Erythroblast (primary cell): Measurements from ENCODE around the gene AUTS2.
A peak's percentile ranks its signal among the peaks of the same experiment; 100 is the strongest.

ENCODE experiments used
- DNase-seq, 2 experiments: peaks; one replicate each; lab custom pipeline; 2025; lab: John Stamatoyannopoulos, UW
- GATA1 ChIP-seq: IDR thresholded peaks from 2 replicates; pipeline ENCODE4 v1.6.1; 2011; ENCODE audit warnings: low read depth, mild to moderate bottlenecking, control low read depth, low read length, moderate library complexity
- POLR2A ChIP-seq: IDR thresholded peaks from 2 replicates; pipeline ENCODE4 v1.6.1; 2011; ENCODE audit warnings: mild to moderate bottlenecking, low read length

AUTS2 gene

DNA sequence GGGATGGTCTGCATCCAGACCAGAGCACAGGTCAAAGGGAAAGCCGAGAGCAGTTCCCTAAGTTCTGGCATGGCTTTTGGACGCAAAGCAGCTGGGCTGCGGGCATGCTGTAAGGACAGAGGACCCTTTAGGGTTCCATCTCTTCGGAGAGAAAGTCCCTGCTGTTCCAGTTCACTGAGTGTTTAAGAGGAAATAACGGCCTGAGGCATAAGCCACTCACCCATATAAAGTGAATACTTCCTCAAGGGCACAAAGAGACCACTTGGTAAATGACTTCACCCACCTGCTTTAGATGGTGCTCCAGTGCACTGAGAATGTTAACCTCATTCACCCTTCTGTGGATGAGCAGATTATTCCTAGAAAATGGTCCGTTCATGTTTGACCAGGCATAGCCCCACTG lies 946.9 kb downstream of the AUTS2 start:
- TF ChIP-seq GATA1 (no peak), POLR2A (no peak)
- DNase-seq: no peak

- TF ChIP-seq GATA1: no peak
- no peak for TF ChIP-seq POLR2A
- no peak for DNase-seq
Measured at GRCh38 chr7:70552141-70552540, 953.9 kb downstream of the AUTS2 start.

DNA sequence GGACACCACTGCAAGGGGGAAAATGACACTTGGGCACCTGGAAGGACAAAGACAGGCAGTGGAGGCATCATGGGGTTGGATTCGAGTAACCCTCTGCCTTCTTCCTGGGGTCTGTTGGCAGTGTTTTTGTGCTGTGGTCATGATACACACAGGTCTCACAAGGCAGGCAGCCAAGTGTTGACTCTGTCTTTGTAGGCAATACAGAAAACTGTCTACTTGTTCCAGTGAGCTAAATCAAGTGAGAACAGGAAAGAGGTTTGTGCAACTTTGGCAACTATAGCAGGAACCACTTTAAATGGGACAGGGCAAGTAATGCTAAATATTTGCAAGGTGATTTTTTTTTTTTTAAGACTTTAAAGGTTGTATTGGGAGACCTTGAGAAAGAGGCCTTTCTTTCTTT lies 955.1 kb downstream of the AUTS2 start:
- no peak for DNase-seq

DNA sequence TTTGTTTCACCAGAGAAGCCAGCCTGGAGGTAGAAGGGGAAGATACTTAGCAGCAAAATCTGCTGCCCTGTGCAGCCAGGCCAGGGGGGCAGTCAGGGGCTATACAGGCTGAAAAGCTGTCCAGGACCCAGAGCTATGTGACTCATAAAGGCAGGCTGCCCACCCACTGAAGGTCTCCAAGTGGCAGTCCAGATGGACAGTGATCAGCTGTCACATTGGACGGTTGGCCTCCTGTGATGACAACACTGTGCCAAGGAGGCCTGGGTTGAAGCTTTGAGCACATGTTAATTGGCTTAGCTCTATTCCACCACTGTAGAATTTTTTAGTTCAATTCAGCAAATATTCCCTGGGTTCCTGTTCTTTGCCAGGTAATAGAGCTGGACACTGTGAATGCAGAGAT lies 956.4 kb downstream of the AUTS2 start:
- no peak for TF ChIP-seq POLR2A
- no peak for TF ChIP-seq GATA1
- no peak for DNase-seq

More for the DNA sequence above, 955.1 kb downstream of the AUTS2 start:
- TF ChIP-seq POLR2A: no peak
- TF ChIP-seq GATA1: no peak

GRCh38 chr7:70556761-70557160 lies 958.5 kb downstream of the AUTS2 start:
- DNase-seq: no peak
- TF ChIP-seq GATA1 (no peak), POLR2A (no peak)

DNA sequence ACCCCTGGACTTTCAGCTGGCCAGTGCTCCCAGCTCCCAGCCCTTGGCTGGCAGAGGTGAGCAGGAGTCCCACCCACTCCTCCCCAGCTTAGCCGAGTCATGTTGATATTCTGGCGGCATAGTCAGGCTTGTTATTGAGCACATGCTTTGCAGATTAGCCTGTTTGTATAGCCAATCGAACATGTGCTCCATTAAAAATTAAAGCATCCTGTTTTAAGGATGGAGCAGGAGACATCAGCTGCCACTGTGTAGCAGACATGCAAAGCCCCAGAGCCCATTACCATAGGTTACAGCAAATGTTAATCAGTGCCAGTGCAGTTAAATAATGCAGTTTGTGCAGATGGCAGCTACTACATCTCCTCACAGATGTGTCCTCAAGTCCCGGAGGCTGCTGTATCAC lies 959.1 kb downstream of the AUTS2 start:
- TF ChIP-seq POLR2A: no peak
- no peak for TF ChIP-seq GATA1
- no peak for DNase-seq

DNA sequence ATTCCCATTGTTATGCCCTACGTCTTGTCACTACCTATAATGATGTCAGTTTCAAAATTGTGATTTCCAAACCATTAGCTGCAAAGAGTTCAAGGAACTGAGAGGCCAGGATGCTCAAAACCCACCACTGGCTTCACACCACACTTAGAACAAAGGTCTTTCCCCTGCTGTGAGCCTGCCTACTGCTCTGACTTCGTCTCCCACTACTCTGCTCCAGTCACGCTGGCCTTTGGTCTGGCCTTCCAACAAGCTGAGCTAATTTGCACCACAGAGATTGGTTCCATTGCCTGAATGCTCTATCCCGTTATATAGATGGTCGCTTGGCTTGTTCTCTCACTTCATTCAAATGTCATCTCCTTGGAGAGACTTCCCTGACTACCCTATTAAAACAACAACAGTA lies 961.5 kb downstream of the AUTS2 start:
- no peak for DNase-seq
- TF ChIP-seq POLR2A (no peak), GATA1 (no peak)

- no peak for DNase-seq
- no peak for TF ChIP-seq POLR2A
- no peak for TF ChIP-seq GATA1
Measured at GRCh38 chr7:70563960-70564359, 965.7 kb downstream of the AUTS2 start.

GRCh38 chr7:70565721-70566370 lies 967.6 kb downstream of the AUTS2 start:
- no peak for TF ChIP-seq GATA1
- no peak for TF ChIP-seq POLR2A
- DNase-seq: no peak

DNA sequence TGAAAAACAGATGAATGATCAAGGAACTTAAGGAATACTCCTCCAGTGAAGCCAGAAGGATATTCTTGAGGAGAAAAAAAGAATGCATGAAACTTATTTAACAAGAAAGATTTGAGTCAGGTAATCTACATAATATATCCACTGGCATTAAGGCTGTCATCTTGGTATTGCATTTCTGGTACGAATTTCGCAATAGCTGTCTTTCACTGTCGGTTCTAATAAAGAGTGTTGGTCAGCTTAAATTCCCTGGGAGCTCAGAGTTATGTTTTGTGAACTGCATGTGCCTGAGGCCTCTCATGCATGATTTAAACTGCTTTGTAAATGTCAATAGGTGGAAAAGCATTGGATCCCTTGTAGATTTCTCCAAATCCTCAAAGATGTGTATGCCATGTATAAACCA lies 968.4 kb downstream of the AUTS2 start:
- no peak for DNase-seq
- no peak for TF ChIP-seq GATA1

GRCh38 chr7:70568674-70569334 lies 970.5 kb downstream of the AUTS2 start:
- DNase-seq: no peak
- TF ChIP-seq POLR2A (no peak), GATA1 (no peak)

DNA sequence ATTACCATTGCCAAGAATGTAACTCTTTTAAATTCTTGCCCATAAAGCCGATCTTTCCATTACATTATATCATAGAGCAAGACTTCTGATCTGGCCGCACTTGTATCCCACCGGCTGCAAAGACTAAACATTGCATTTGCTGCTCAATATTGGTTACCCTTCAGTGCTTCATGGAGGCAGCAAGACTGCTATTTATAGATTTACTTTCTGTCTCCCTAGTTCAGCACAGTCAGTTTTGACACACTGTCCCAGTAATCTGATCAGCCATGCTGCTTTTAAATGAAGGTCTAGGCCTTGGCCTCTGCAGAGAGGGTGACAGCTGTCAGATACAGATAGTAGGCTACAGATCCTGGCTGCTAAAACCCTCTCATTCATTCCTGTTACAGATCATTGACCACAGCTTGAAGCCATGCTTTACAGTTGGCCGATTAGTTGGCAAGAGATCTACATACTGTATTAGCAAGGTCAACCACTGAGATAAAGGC lies 971.1 kb downstream of the AUTS2 start:
- peak in 1 of 2 experiments; percentile 6 for DNase-seq
- no peak for TF ChIP-seq POLR2A
- TF ChIP-seq GATA1: no peak

DNA sequence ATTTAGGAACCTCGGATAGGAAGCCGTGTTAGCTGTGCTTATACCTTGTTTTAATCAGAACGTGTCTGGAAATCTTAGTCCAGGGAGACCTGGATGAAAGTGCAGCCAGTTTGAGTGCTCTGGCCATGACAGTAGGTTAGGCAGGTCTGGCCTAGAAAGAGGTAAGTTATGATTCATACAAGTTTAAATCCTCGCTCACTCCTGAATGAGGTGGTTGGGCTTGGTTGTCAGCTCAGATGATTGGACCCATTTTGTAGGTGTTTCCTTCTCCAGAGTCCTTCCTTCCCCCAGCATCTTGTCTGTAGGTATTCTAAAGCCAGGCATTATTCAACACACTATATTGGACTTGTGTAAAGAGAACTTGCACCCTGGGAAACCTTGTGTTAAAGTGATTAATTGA lies 971.8 kb downstream of the AUTS2 start:
- TF ChIP-seq POLR2A: no peak
- TF ChIP-seq GATA1: no peak
- DNase-seq: no peak

GRCh38 chr7:70570961-70571360 lies 972.7 kb downstream of the AUTS2 start:
- no peak for TF ChIP-seq POLR2A
- TF ChIP-seq GATA1: no peak
- DNase-seq: no peak
